K562 (cell line): ENCODE measurements around the gene MED15. TPM values are rescaled to one million over a fixed set of nuclear protein-coding genes. Genes with fewer than 3 reads are reported as not detected.
A peak's percentile ranks its signal among the peaks of the same experiment; 100 is the strongest.

Experiments
- BRD9 ChIP-seq: fragments of 450-650 bp; IDR thresholded peaks from 2 replicates; pipeline ENCODE4 v1.6.1; 2018; ENCODE audit warnings: low read depth; ENCODE audit not compliant: partially characterized antibody
- ETV5 ChIP-seq: sonication (generic); formaldehyde crosslinking; IDR thresholded peaks from 2 replicates; pipeline ENCODE4 v1.4.0; 2020; ENCODE audit warnings: low read depth, mild to moderate bottlenecking, missing genetic modification reagents
- HNRNPUL1 ChIP-seq: fragments of 200-400 bp; formaldehyde crosslinking; IDR thresholded peaks from 2 replicates; pipeline ENCODE4 v1.6.1; 2017; ENCODE audit warnings: low read length
- KDM4B ChIP-seq, 2 experiments: fragments of 450-650 bp in 1 of 2; sonication (generic) in 1 of 2; IDR thresholded peaks; 2 replicates each; pipeline ENCODE4 v1.6.1; 2016 to 2017; ENCODE audit warnings: borderline replicate concordance in 2 of 2, antibody characterized with exemption in 1 of 2, low read depth in 1 of 2, mild to moderate bottlenecking in 1 of 2
- MYBL2 ChIP-seq, 2 experiments: fragments of 450-650 bp in 1 of 2; sonication (generic) in 1 of 2; formaldehyde crosslinking in 1 of 2; IDR thresholded peaks; 2 replicates each; pipeline versions ENCODE4 v1.6.1 to v1.8.1; 2017 to 2022; ENCODE audit warnings: borderline replicate concordance in 1 of 2, inconsistent platforms in 1 of 2, low read depth in 1 of 2, mild to moderate bottlenecking in 1 of 2, missing genetic modification reagents in 1 of 2, moderate library complexity in 1 of 2
- NFE2L1 ChIP-seq: fragments of 450-650 bp; IDR thresholded peaks from 2 replicates; pipeline ENCODE4 v1.6.1; 2016; ENCODE audit warnings: missing genetic modification characterization, low read depth, mild to moderate bottlenecking, missing compliant biosample characterization, moderate library complexity, borderline replicate concordance
- NR0B1 ChIP-seq: fragments of 450-650 bp; IDR thresholded peaks from one replicate; pipeline ENCODE4 v1.6.1; 2018; ENCODE audit warnings: mild to moderate bottlenecking, moderate library complexity; ENCODE audit not compliant: partially characterized antibody
- PHF8 ChIP-seq: fragments of 200-600 bp; sonication (generic); IDR thresholded peaks from 2 replicates; pipeline ENCODE4 v1.6.1; 2012; ENCODE audit warnings: mixed run types, mild to moderate bottlenecking, inconsistent platforms, low read length, moderate library complexity, borderline replicate concordance
- RBM22 ChIP-seq: fragments of 200-400 bp; formaldehyde crosslinking; IDR thresholded peaks from 2 replicates; pipeline ENCODE4 v1.6.1; 2018; ENCODE audit warnings: low read length, low read depth; ENCODE audit not compliant: poor library complexity, severe bottlenecking
- STAT5B ChIP-seq: fragments of 250-450 bp; sonication (Bioruptor Pico); IDR thresholded peaks from 2 replicates; pipeline ENCODE4 v1.8.0; 2021; ENCODE audit warnings: mild to moderate bottlenecking, inconsistent platforms
- TBL1XR1 ChIP-seq, 2 experiments: IDR thresholded peaks; 2 replicates each; pipeline ENCODE4 v1.6.1; 2012; ENCODE audit warnings: improper control_type of control experiment in 2 of 2, low read length in 2 of 2, mild to moderate bottlenecking in 1 of 2
- XRCC4 ChIP-seq: IDR thresholded peaks from one replicate; pipeline ENCODE4 v1.6.1; 2011; ENCODE audit not compliant: insufficient read depth, insufficient read length; ENCODE audit errors: extremely low read depth
- ZNF232 ChIP-seq: sonication (generic); formaldehyde crosslinking; IDR thresholded peaks from 2 replicates; pipeline ENCODE4 v1.8.0; 2022; ENCODE audit warnings: mild to moderate bottlenecking, missing genetic modification reagents
- ZNF253 ChIP-seq: fragments of 250-450 bp; sonication (Bioruptor Pico); conservative IDR thresholded peaks from 2 replicates; pipeline ENCODE4 v1.6.1; 2021; ENCODE audit warnings: mild to moderate bottlenecking
- ZNF318 ChIP-seq, 2 experiments: fragments of 450-650 bp; IDR thresholded peaks; 2 replicates each; pipeline ENCODE4 v1.6.1; 2016; ENCODE audit warnings: mild to moderate bottlenecking in 2 of 2, borderline replicate concordance in 1 of 2, low read depth in 1 of 2, moderate library complexity in 1 of 2
- ZNF551 ChIP-seq: fragments of 250-450 bp; sonication (Bioruptor Pico); IDR thresholded peaks from 2 replicates; pipeline ENCODE4 v1.5.0; 2021; ENCODE audit warnings: mild to moderate bottlenecking, moderate library complexity
- ZNF717 ChIP-seq: fragments of 250-450 bp; sonication (Bioruptor Pico); IDR thresholded peaks from 2 replicates; pipeline ENCODE4 v1.5.0; 2021
- ZNF830 ChIP-seq: fragments of 250-450 bp; sonication (Bioruptor Pico); IDR thresholded peaks from 2 replicates; pipeline ENCODE4 v1.5.0; 2021; ENCODE audit warnings: mild to moderate bottlenecking
- polyA plus RNA-seq, 8 experiments: library from polyadenylated mRNA; depleted of rRNA in 4 of 8; stranded (reverse) in 5 of 8; unstranded in 3 of 8; fragments of >200 nt; fragmentation: Nextera tagmentation in 2 of 8; fragmentation: Illumina TruSeq in 1 of 8; extraction: Ambion mirVana in 2 of 8; extraction: Trizol in 1 of 8; gene quantifications; 2 replicates each; pipeline versions ENCODE4 v1.2.1 to v1.2.3, GENCODE V29; 2011 to 2014; ENCODE audit warnings: inconsistent platforms in 1 of 8, missing spikeins in 1 of 8
- total RNA-seq, 7 experiments: library from RNA; depleted of rRNA in 6 of 7; stranded (reverse); fragments of >200 nt in 6 of 7; fragmentation: Illumina TruSeq in 2 of 7; extraction: Trizol in 2 of 7; gene quantifications; 2 replicates each; pipeline versions ENCODE4 v1.2.1 to v1.2.3, GENCODE V29; 2011 to 2021; ENCODE audit warnings: low replicate concordance in 1 of 7

Gene MED15
- total and polyA plus RNA-seq, 9 of the 15 experiments (the other 6 are each of a cell fraction or from before 2014, with no cell fraction given) = 4.0 to 271 (median 60.1) TPM

- TF ChIP-seq NFE2L1 (tag) (no peak), NR0B1 (no peak), ZNF551 (no peak), ZNF318 (IDR thresholded peaks at IDR 0.05; ENCODE audit: borderline replicate concordance in 1 of 2, low read depth in 1 of 2) (no peak), BRD9 (no peak), PHF8 (peak; percentile 84; the same call in 1 of the 2 replicates), HNRNPUL1 (no peak), STAT5B (CRISPR knock-in tag) (no peak), XRCC4 (no peak), KDM4B (IDR thresholded peaks at IDR 0.05; ENCODE audit: borderline replicate concordance in 2 of 2, low read depth in 1 of 2) (no peak), ETV5 (no peak), ZNF253 (CRISPR knock-in tag) (no peak), TBL1XR1 (IDR thresholded peaks at IDR 0.05; ENCODE audit: low read length in 2 of 2) (no peak), RBM22 (peak; percentile 89), MYBL2 (IDR thresholded peaks at IDR 0.05; ENCODE audit: low read depth) (no peak), MYBL2 (CRISPR knock-in tag; IDR thresholded peaks at IDR 0.05; ENCODE audit: borderline replicate concordance) (no peak), ZNF717 (CRISPR knock-in tag) (no peak), ZNF830 (no peak), ZNF232 (CRISPR knock-in tag) (no peak)
Measured at GRCh38 chr22:20494978-20495860, 12.2 kb upstream of the MED15 start, which contains the start of gene KLHL22 (continued).
